Astrocyte (in vitro differentiated cells and primary cell): ENCODE data around the gene PDE6H. TPM values are rescaled to one million over a fixed set of nuclear protein-coding genes. Genes with fewer than 3 reads are reported as not detected.

Experiments used
- DNase-seq: peaks from one replicate; pipeline ENCODE4 v3.0.0-alpha.2; 2010; ENCODE audit warnings: low read depth
- FAIRE-seq: peaks from 2 replicates; lab custom pipeline; 2011; peaks lifted over from hg19 to GRCh38; lab: Jason Lieb, UNC
- H2AFZ ChIP-seq: 2 replicates; pipeline ENCODE4 v1.6.0; 2012; ENCODE audit warnings: low read depth, low read length, inconsistent platforms
- H3K27ac ChIP-seq: 2 replicates; pipeline ENCODE4 v1.5.1; 2011; ENCODE audit warnings: low read depth, low read length, inconsistent platforms
- H3K27me3 ChIP-seq: 2 replicates; pipeline ENCODE4 v1.6.0; 2011; ENCODE audit warnings: low read length, inconsistent platforms; ENCODE audit not compliant: insufficient read depth
- H3K36me3 ChIP-seq: 2 replicates; pipeline ENCODE4 v1.5.1; 2011; ENCODE audit warnings: low read length, inconsistent platforms; ENCODE audit not compliant: insufficient read depth
- H3K4me1 ChIP-seq: 2 replicates; pipeline ENCODE4 v1.5.1; 2011; ENCODE audit warnings: low read length, inconsistent platforms; ENCODE audit not compliant: insufficient read depth
- H3K4me2 ChIP-seq: 2 replicates; pipeline ENCODE4 v1.6.0; 2012; ENCODE audit warnings: low read length, inconsistent platforms
- H3K4me3 ChIP-seq: 2 replicates; pipeline ENCODE4 v1.5.1; 2011; ENCODE audit warnings: low read depth, mild to moderate bottlenecking, low read length, inconsistent platforms; ENCODE audit not compliant: insufficient read depth
- H3K79me2 ChIP-seq: 2 replicates; pipeline ENCODE4 v1.6.0; 2012; ENCODE audit warnings: mild to moderate bottlenecking, low read length, inconsistent platforms; ENCODE audit not compliant: insufficient read depth
- H3K9ac ChIP-seq: 2 replicates; pipeline ENCODE4 v1.6.0; 2012; ENCODE audit warnings: mild to moderate bottlenecking, low read length, inconsistent platforms
- H3K9me3 ChIP-seq: 2 replicates; pipeline ENCODE4 v1.5.1; 2012; ENCODE audit warnings: low read depth, mild to moderate bottlenecking, low read length, inconsistent platforms; ENCODE audit not compliant: insufficient read depth
- H4K20me1 ChIP-seq: 2 replicates; pipeline ENCODE4 v1.6.0; 2012; ENCODE audit warnings: low read length, inconsistent platforms; ENCODE audit not compliant: insufficient read depth
- H3K27ac Mint-ChIP-seq: one replicate; pipeline ENCODE4 v1.8.0; 2021; ENCODE audit warnings: mild to moderate bottlenecking, mixed read lengths; ENCODE audit not compliant: unreplicated experiment
- H3K27me3 Mint-ChIP-seq: one replicate; pipeline ENCODE4 v1.8.0; 2021; ENCODE audit warnings: low read depth, mixed read lengths; ENCODE audit not compliant: unreplicated experiment
- H3K36me3 Mint-ChIP-seq: one replicate; pipeline ENCODE4 v1.8.0; 2021; ENCODE audit warnings: low read depth, mixed read lengths; ENCODE audit not compliant: unreplicated experiment
- H3K4me1 Mint-ChIP-seq: one replicate; pipeline ENCODE4 v1.8.0; 2021; ENCODE audit warnings: low read depth, mixed read lengths; ENCODE audit not compliant: unreplicated experiment
- H3K4me3 Mint-ChIP-seq: one replicate; pipeline ENCODE4 v1.8.0; 2021; ENCODE audit warnings: mild to moderate bottlenecking, moderate library complexity, mixed read lengths; ENCODE audit not compliant: unreplicated experiment
- H3K9me3 Mint-ChIP-seq: one replicate; pipeline ENCODE4 v1.8.0; 2021; ENCODE audit warnings: mild to moderate bottlenecking, mixed read lengths; ENCODE audit not compliant: unreplicated experiment
- CTCF ChIP-seq: IDR thresholded peaks from 2 replicates; pipeline ENCODE4 v1.5.1; 2011; ENCODE audit warnings: low read depth, mild to moderate bottlenecking, inconsistent platforms, low read length, moderate library complexity; ENCODE audit not compliant: insufficient read depth
- EZH2 ChIP-seq: IDR thresholded peaks from 2 replicates; pipeline ENCODE4 v1.6.1; 2012; ENCODE audit warnings: mild to moderate bottlenecking, low read length, inconsistent platforms; ENCODE audit not compliant: insufficient read depth
- total RNA-seq: library from RNA; stranded (reverse); gene quantifications from 2 replicates; pipeline ENCODE4 v1.2.1, GENCODE V29; 2021

The PDE6H gene
- total RNA-seq, 1 donor from 2014 or later, result not detected

GRCh38 chr12:15014708-15015107 lies 41.9 kb downstream of the PDE6H start:
- H2AFZ ChIP-seq, result no peak overlapping the region
- no peaks in the 10 kb centered on the region for H3K4me1 ChIP-seq
- no peaks in the 10 kb centered on the region for H3K27me3 Mint-ChIP-seq
- no peak overlapping the region for H3K27ac ChIP-seq
- no peaks in the 10 kb centered on the region for H3K9me3 Mint-ChIP-seq
- no peak overlapping the region for H3K4me2 ChIP-seq
- H3K9me3 ChIP-seq, result no peaks in the 10 kb centered on the region
- no peaks in the 10 kb centered on the region for H3K36me3 Mint-ChIP-seq
- H3K4me1 Mint-ChIP-seq, result no peaks in the 10 kb centered on the region
- H3K4me3 ChIP-seq, result no peak overlapping the region
- no peak overlapping the region for H3K4me3 Mint-ChIP-seq
- no peak overlapping the region for H3K9ac ChIP-seq
- no peaks in the 10 kb centered on the region for H3K36me3 ChIP-seq
- FAIRE-seq (no peak), DNase-seq (no peak)
- no peak overlapping the region for H3K27ac Mint-ChIP-seq
- TF ChIP-seq EZH2, result no peak
- TF ChIP-seq CTCF, result no peak
- H4K20me1 ChIP-seq, result no peaks in the 10 kb centered on the region
- no peaks in the 10 kb centered on the region for H3K79me2 ChIP-seq
- H3K27me3 ChIP-seq, result no peaks in the 10 kb centered on the region

DNA sequence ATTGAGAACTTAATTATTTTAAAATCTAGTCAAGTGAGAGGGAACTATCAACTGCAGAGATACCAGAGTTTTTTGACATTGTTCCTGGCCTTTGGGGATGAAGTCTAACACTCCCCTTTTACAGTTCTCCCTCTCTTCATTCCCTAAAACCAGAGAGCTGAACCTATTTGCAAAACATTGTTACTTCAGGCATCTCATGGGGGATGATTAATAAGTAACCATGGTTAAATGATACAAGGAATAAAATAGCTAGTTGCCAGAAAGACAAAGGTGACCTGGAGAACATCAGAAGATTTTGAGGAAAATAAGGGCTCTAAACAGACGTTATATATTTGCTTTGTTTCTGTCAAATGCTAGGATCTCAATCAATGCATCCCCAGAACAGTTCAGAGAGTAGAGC lies 42.3 kb downstream of the PDE6H start:
- Histone ChIP-seq H3K4me3 (no peak overlapping the region), H3K27me3 (no peaks in the 10 kb centered on the region), H3K79me2 (no peaks in the 10 kb centered on the region), H3K4me2 (no peak overlapping the region), H3K9me3 (no peaks in the 10 kb centered on the region), H3K4me1 (no peaks in the 10 kb centered on the region), H2AFZ (no peak overlapping the region), H4K20me1 (no peaks in the 10 kb centered on the region), H3K27ac (no peak overlapping the region), H3K36me3 (no peaks in the 10 kb centered on the region), H3K9ac (no peak overlapping the region)
- Mint-ChIP-seq H3K27me3 (no peaks in the 10 kb centered on the region), H3K9me3 (no peaks in the 10 kb centered on the region), H3K27ac (no peak overlapping the region), H3K36me3 (no peaks in the 10 kb centered on the region), H3K4me1 (no peaks in the 10 kb centered on the region), H3K4me3 (no peak overlapping the region)
- DNase-seq, result no peak
- FAIRE-seq, result no peak
- no peak for TF ChIP-seq EZH2
- TF ChIP-seq CTCF, result no peak

DNA sequence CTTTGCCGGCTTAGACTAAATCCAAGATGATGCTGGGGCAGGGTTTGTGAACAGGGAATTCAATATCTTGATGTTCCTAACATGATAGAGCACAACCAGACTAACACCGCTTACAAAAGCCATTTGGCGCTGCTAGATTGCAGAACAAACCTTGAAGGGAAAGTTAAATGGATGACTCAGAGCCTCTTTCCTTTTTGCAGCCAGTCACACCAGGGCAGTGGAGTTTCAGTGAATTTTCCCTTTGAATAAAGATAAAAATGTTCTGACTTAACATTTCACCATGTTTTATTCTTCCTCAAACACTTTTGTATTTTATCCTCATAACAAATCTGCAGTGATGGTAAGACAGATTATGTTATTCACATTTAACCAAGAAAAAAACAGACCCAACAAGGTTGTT lies 47.3 kb downstream of the PDE6H start:
- FAIRE-seq, result no peak
- H3K27me3 Mint-ChIP-seq, result no peaks in the 10 kb centered on the region
- Histone ChIP-seq H3K27me3 (no peaks in the 10 kb centered on the region), H3K4me2 (no peak overlapping the region), H3K4me1 (no peaks in the 10 kb centered on the region), H4K20me1 (no peaks in the 10 kb centered on the region), H3K9ac (no peak overlapping the region), H3K36me3 (no peaks in the 10 kb centered on the region), H3K4me3 (no peak overlapping the region), H2AFZ (no peak overlapping the region), H3K27ac (no peak overlapping the region), H3K9me3 (no peaks in the 10 kb centered on the region), H3K79me2 (no peaks in the 10 kb centered on the region)
- H3K36me3 Mint-ChIP-seq, result no peaks in the 10 kb centered on the region
- no peak overlapping the region for H3K4me3 Mint-ChIP-seq
- no peak for DNase-seq
- H3K4me1 Mint-ChIP-seq, result no peaks in the 10 kb centered on the region
- H3K27ac Mint-ChIP-seq, result no peak overlapping the region
- H3K9me3 Mint-ChIP-seq, result no peaks in the 10 kb centered on the region
- TF ChIP-seq EZH2 (no peak), CTCF (no peak)

Other genes with a start within 250 kb of the PDE6H start
- gene WBP11, start 169.6 kb upstream of the PDE6H start, total RNA-seq, result 67.1 and 72.1 TPM in 2 replicates
- 1.7 and 2.0 TPM in 2 replicates for gene C12orf60, start 169.4 kb upstream of the PDE6H start, total RNA-seq
- 0.57 and 0.84 TPM in 2 replicates for gene SMCO3, start 158.9 kb upstream of the PDE6H start, total RNA-seq
- not detected in 2 replicates for gene ART4, start 129.5 kb upstream of the PDE6H start, total RNA-seq
- not detected in 2 replicates for gene MGP, start 87.2 kb upstream of the PDE6H start, total RNA-seq
- gene ERP27, start 34.5 kb upstream of the PDE6H start, total RNA-seq, result 0.29 and 1.0 TPM in 2 replicates
- gene ARHGDIB, start 11.4 kb upstream of the PDE6H start, total RNA-seq, result 14.6 and 19.0 TPM in 2 replicates
- gene RERG, start 248.4 kb downstream of the PDE6H start, total RNA-seq, result 0.14 TPM in 1 of 2 replicates, not detected in the other